Activated naive CD4-positive, alpha-beta T cell treated with Interleukin-2 at 50 U/mL for 16 hours (primary cell): ENCODE data around the gene SFXN5.

Experiments used
- DNase-seq: peaks from one replicate; pipeline ENCODE4 v3.0.0-alpha.2; 2020

SFXN5 gene

GRCh38 chr2:72953528-72953927 is 118.0 kb downstream of the SFXN5 start:
- no peak for DNase-seq

DNA sequence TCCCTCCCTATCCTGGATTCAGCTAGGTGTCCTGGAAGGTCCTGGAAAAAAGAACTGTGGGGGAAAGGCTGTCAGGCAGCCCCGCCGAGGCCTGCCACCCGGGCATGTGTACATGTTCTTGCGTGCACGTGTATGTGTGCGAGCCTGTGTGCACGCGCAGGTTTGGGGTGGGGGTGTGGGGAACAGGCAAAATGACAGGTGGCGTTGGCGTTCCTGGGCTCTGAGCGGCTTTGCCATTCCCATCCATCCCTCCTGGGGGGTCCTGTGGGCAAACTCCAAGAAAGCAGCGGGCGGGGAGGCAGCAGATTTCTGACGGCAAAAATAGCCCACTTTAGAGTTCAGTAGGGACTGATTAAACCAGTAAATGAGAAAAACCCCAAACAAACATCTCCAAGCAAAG is 118.6 kb downstream of the SFXN5 start:
- no peak for DNase-seq

DNA sequence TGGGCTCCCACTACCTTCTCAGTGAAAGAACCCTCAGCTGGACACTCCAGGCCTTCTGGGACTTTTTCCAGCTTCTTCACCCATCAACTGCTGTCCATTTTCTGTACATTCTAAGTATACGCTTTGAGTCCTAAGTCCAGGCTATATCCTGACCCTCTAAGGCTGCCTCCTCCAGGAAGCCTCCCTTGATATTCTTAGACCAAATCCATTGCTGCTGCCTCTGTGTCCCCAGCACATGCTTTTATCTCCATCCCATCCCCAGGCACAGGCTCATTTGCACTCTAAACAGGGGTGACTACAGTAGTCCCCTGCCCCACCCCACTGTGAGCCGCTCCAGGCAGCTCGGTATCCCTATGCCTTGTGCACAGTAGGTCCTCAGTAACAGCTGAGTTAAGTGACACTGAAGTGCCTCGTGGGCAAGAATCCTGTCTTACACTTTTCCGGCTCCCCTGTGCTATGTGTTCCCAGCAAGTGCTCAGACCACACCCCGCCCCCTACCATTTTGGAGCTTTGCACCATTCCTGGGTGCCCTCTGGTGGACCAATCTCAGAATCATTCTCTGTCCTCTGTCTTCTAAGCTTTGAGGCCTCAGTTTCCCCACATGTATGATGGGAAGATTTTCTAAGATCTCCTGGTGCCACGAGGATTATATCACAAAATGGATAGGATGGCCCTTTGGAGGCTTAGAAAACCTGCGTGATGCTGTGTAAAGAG is 119.2 kb downstream of the SFXN5 start:
- no peak for DNase-seq

DNA sequence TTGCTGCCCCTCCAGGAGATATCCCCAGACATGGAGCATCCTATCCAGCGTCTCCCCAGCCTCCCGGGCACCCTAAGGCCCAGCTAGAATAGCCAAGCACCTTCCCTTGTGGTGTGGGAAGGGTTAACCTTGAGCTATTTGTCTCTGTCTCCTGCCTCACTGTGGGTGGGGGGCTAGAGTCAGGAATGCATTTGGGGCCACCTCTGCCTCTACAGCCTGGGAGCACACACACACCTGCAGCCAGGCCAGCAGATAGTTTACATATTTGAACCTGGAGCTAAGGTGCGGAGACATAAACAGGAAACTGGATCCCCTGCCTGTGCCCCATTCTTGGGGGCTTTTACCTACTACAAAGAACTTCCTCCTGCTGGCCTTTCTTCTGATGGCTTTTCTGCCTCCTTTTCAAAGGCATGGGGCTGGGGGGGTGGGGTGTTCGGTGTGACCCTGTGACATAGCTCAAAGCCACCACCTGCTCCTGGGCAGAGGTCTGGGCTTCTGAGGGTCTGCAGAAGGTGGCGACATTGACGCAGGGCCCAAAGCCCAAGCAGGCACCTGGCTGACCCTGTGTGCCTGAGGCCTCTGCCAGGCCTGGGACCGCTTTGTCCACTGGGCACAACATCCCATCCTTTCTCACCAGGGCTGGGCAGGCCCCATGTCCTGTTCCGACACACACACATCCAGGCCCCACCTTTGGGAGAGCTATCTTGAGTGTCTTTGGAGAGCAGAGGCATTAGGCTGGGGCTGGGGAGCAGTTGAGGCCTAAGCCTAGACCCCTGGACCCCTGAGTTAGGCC is 120.0 kb downstream of the SFXN5 start:
- no peak for DNase-seq

- DNase-seq: no peak
Measured at GRCh38 chr2:72950558-72951255, 120.8 kb downstream of the SFXN5 start.

- no peak for DNase-seq
Measured at GRCh38 chr2:72949642-72950041, 121.9 kb downstream of the SFXN5 start.

GRCh38 chr2:72949045-72949444 is 122.5 kb downstream of the SFXN5 start:
- no peak for DNase-seq

DNA sequence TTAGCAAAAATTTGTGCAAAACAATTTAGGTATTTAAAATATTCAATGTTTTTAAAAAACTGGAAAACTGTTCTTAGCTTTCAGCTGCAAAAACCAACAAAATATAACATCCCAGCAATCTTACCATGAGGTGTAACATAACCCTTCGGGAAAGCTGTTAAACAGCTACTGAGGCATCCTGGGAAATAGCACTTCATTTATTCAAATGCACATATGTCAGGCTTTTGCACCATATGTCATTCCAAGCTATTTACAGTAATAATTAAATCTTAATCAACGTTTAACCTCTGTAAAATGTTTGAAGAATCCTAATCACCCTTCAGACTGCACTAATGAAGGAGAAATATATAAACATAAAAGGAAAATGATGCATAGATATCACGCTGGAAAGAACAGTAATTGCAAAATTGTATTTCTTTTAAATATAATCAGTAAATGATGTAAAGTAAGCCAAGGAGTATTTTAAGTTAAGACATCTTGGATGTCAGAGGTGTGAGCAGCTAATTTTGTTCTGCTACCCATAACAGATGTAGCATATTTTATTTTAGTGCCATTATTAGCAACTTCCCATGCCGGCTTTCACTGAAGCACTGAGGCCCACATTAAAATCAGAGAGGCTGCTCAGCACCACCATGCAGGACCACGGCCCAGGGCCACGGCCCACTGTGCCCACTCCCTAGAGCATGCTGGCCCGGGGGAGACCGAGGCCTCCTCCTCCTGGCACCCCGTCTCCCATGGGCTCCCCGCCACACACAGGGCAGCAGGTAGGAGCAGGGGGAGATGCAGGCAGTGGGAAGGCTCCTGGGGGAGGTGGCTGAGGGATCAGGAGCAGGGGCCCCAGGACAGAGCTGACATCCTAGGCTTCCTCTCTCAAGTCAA is 123.3 kb downstream of the SFXN5 start:
- no peak for DNase-seq

GRCh38 chr2:72946466-72946865 is 125.0 kb downstream of the SFXN5 start:
- DNase-seq: no peak

GRCh38 chr2:72945450-72946019 is 126.0 kb downstream of the SFXN5 start:
- DNase-seq: no peak

- DNase-seq: no peak
Measured at GRCh38 chr2:72944804-72945449, 126.6 kb downstream of the SFXN5 start.

GRCh38 chr2:72943540-72944395 is 127.7 kb downstream of the SFXN5 start:
- DNase-seq: no peak

DNA sequence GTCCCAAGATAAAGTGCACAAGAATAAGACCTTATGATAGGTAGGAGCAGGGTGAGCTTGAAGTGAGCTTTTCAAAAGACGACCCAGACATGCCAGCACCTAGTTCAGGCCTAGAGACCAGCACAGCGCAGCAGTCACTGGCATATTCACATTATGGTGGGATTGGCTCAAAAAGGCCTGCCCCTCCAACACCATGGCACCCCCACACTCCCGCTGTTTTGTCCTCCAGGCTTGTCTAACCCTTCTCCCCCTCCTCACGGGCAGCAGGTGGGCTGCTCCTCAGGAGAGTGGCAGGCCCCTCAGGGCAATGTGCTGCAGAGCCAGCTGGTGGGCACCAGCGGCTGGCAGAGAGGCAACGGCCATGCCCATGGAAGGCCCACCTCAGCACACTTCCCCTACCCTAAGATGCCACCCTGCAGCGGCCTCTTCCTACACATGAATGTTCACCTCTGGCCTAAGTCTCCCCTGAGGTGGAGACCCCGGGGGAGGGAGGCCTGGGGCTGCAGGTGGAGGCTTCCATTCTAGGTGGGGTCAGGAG is 128.6 kb downstream of the SFXN5 start:
- DNase-seq: no peak

- no peak for DNase-seq
Measured at GRCh38 chr2:72942293-72942692, 129.2 kb downstream of the SFXN5 start.

DNA sequence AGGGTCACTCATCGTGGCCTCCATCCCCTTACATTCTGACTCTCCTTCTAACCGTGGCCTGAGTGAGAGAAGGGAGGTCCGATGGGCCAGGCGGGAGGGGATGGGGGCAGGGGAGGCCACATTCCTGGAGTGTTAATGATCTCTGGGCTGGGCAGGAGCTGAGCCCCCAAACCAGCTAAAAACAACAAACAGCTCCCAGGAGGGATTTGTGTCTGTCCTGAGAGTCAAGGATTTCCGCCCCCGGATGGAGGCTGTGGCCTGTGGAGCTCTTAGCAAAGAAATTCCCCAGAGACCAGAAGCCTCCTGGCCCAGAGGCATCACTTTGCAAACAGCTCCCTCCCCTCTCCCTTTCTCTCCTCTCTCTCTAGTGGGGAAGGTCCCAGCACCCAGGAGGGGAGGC is 130.7 kb downstream of the SFXN5 start:
- DNase-seq: no peak

DNA sequence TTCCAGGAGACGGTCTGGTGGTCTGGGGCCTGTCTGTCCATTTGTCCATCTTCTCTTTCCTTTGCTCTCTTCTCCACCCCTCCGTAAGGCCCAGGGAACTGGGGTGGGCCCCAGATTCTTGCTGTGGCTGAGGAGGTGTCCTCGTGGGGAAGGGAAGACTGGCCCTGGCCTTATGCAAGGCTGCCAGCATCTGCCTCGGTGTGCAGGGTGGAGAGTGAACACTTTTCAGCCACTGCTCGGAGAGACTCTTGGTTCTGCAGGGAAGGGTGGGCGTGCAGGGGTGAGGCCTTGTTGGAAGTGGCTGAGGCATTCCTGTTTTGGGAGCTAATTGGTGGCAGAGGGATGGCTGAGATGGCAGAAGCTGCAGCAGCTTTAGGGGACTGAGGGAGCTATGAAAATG is 131.2 kb downstream of the SFXN5 start:
- no peak for DNase-seq

DNA sequence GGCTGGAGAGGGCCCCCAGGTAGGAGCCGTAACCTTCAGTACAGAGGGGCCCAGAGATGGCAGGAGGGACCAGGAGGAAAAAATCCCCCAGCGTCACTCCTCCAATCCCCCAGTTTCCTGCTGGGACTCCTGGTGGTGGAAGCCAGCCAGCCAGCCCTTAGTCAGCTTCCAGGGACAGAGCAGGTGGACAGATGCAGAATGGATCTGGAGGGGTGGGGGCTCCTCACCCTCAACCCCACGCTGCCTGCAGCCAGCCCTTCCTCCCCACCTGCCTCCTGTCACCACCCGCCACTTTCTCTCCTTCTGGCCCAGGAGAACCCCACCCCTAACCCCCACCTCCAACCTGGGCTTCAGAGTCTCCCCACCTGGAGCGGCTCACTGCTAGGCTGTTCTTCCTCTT is 133.1 kb downstream of the SFXN5 start:
- DNase-seq: no peak

GRCh38 chr2:72937356-72937669 is 134.2 kb downstream of the SFXN5 start:
- no peak for DNase-seq

DNA sequence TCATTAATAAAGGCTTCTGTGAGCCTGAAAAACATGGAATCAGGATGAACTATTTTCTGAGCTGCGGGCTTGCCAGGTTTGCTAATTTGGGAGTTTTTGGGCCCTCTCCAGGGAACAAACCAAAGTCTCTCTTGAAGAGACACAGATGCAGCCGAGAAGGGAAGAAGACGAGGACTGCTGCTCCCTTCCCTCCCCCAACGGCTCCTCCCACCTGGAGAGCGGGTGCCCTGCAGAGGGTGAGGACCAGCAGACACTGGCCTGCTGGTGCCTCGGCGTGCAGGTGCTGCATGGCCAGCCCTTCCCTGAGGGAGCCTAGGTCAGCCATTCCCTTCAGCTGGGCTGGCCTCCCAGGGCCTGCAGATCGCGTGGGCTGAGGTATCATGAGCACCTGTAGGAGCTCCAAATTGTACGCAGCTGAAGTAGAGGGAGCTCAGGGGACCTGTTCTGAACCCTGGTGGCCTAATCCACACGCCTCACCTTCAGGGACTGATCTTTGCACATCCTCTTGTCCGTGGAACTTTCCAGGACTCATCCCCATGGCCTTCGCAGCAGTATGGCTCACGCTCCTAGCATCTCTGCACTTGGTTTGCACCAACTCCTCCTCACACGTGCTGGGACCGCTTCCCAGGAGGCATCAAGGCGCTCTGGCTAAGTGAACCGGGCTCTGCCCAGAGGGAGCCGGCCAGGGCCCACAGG is 134.7 kb downstream of the SFXN5 start:
- DNase-seq: no peak

DNA sequence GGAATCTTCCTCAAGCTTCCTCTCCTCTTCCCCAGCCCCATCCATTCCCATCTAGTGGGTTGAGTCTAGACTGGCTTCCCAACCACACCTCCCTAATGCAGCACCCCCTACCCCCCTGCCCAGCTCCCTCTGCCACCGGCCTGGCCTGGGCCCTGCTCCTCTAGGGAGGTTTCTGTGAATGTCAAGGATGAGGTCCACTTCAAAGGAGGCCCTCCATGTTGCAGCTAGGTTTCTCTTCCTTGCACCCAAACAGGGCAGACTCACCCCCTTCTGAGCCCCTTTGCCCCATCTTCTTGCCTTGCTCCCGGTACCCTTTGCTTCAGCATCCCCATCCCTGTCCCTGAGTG is 135.9 kb downstream of the SFXN5 start:
- DNase-seq: no peak
